HG03045 (cell line): ENCODE results near the gene EFNB3.

Experiments
- ATAC-seq: cut with Tn5 transposase; IDR thresholded peaks from one replicate; pipeline ENCODE4 v1.9.1; 2021; ENCODE audit warnings: mild to moderate bottlenecking, moderate library complexity; ENCODE audit not compliant: unreplicated experiment

Gene EFNB3

GRCh38 chr17:7704601-7705268, at the start of gene EFNB3:
Gene EFNB3 (plus strand): TSS chr17:7705202. CDS start chr17:7705599, 397 bp downstream.
- no peak for ATAC-seq

GRCh38 chr17:7655541-7655840, 49.5 kb upstream of the EFNB3 start:
- ATAC-seq = no peak

- ATAC-seq = no peak
Observed at GRCh38 chr17:7656958-7657609, 47.9 kb upstream of the EFNB3 start.

- ATAC-seq = no peak
Observed at GRCh38 chr17:7667656-7668406, 37.2 kb upstream of the EFNB3 start.

GRCh38 chr17:7668482-7668881, 36.5 kb upstream of the EFNB3 start:
- ATAC-seq = no peak

- ATAC-seq = no peak
Observed at GRCh38 chr17:7673239-7673638, 31.8 kb upstream of the EFNB3 start.

- no peak for ATAC-seq
Observed at GRCh38 chr17:7674934-7675333, 30.1 kb upstream of the EFNB3 start.

GRCh38 chr17:7676533-7676932, 28.5 kb upstream of the EFNB3 start:
- ATAC-seq = no peak

- no peak for ATAC-seq
Observed at GRCh38 chr17:7677388-7678067, 27.5 kb upstream of the EFNB3 start.

- ATAC-seq = no peak
Observed at GRCh38 chr17:7684851-7685532, 20.0 kb upstream of the EFNB3 start.

- peak; percentile 50 for ATAC-seq
Observed at GRCh38 chr17:7685533-7686221, 19.3 kb upstream of the EFNB3 start.

- ATAC-seq = peak; percentile 44
Observed at GRCh38 chr17:7686222-7687071, 18.6 kb upstream of the EFNB3 start.

GRCh38 chr17:7687072-7687907, 17.7 kb upstream of the EFNB3 start, which contains the start of gene TP53:
Gene TP53 (minus strand): TSS chr17:7687490. CDS start chr17:7676594, 10,896 bp downstream.
- peak; percentile 35 for ATAC-seq

- ATAC-seq = peak; percentile 67
Observed at GRCh38 chr17:7687908-7688807, 16.8 kb upstream of the EFNB3 start, which contains the start of gene WRAP53. Gene WRAP53 (plus strand): TSS chr17:7688477. CDS start chr17:7688649, 172 bp downstream.

- no peak for ATAC-seq
Observed at GRCh38 chr17:7688808-7689316, 16.1 kb upstream of the EFNB3 start.

GRCh38 chr17:7695586-7695985, 9.4 kb upstream of the EFNB3 start:
- no peak for ATAC-seq
